ENCODE data around the gene IMMT.

IMMT gene

DNA sequence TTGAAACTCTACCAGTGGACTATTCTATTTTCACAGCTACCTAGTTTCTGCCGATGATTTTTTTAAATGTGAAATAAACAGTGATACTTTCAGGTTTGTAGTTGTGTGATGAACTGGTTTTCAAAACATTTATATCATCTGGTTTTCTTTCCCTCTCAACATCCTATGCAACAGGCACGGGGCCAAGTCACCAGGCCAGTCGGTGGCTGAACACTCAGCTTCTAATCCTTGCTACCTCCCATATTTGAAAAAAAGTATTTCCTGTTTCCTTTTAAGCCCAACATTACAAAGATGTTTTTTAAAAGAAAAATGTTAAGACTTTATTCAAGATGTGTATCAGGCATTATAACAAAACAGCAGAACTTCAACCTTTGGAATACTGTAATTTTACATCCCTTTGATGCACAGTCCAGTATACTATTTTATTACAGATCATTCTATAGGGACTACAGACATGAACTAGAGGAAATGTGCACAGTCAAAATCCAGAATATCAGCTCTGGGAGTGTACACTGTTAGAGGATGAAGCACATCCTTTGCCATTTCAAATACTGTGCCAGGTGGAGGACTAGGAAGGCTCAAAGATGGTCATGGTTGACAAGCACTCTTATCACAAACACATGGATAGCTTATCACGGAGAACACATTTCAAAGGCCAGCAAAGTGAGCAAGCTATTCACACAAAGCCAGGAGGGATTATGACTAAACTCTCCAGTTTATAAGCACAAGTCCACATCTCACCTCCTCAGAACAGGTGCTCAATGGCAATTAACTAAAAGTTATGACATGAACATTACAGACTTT lies 18.6 kb upstream of the IMMT start:
- in situ Hi-C loops (cut with MboI; ENCODE audit: low pct_unique_long_range_greater_than_20kb, low sequenced_read_pairs, unreplicated experiment): no loop called here
- DNase-seq (ENCODE audit: low spot score): no peak
- TF ChIP-seq, protein P1, sequence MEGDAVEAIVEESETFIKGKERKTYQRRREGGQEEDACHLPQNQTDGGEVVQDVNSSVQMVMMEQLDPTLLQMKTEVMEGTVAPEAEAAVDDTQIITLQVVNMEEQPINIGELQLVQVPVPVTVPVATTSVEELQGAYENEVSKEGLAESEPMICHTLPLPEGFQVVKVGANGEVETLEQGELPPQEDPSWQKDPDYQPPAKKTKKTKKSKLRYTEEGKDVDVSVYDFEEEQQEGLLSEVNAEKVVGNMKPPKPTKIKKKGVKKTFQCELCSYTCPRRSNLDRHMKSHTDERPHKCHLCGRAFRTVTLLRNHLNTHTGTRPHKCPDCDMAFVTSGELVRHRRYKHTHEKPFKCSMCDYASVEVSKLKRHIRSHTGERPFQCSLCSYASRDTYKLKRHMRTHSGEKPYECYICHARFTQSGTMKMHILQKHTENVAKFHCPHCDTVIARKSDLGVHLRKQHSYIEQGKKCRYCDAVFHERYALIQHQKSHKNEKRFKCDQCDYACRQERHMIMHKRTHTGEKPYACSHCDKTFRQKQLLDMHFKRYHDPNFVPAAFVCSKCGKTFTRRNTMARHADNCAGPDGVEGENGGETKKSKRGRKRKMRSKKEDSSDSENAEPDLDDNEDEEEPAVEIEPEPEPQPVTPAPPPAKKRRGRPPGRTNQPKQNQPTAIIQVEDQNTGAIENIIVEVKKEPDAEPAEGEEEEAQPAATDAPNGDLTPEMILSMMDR (IDR thresholded peaks at IDR 0.05; ENCODE audit: extremely low read depth, insufficient read depth, missing control alignments): no peak

DNA sequence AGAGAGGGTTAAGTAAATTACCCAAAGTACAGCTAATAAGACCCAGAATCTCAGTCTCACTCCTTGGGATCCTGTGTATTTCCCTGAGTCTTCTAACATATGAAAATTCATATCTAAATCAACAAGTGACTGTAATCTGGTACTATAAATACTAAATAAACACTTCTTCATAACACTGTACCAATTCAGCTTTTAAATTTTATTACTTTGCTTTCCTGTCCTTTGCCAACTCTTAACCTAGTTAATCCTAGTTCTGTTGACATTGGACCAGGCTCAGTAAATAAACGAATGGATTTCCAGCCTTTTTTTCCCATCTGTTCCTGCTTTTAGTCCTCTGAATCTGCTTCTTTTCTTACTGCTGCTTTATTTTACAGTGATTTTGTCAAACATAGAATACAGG lies 17.8 kb upstream of the IMMT start:
- no peak for DNase-seq (ENCODE audit: low spot score)
- TF ChIP-seq, protein P1 (IDR thresholded peaks at IDR 0.05; ENCODE audit: extremely low read depth, insufficient read depth, missing control alignments): no peak
- in situ Hi-C loops (cut with MboI; ENCODE audit: low pct_unique_long_range_greater_than_20kb, low sequenced_read_pairs, unreplicated experiment): no loop called here

DNA sequence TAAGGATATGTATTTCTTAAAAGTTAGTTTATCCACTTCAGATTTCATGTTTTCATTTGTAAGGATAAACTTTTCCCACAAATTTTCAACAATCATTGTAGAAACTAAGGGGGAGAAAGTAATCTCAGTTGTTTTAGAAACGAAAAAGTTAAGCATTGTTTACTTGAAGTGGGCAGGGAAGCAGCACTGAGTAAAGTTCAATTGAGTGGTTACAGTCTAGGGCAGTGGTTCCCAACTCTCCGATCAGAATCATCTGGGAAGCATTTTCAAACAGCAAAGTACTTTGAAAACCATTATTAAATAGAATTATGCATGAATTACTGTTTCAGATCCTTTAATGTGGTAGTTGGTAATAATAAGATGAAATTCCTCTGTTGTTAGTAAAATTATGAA lies 16.5 kb upstream of the IMMT start:
- in situ Hi-C loops (cut with MboI; ENCODE audit: low pct_unique_long_range_greater_than_20kb, low sequenced_read_pairs, unreplicated experiment): no loop called here
- DNase-seq (ENCODE audit: low spot score): no peak
- TF ChIP-seq, protein P1 (IDR thresholded peaks at IDR 0.05; ENCODE audit: extremely low read depth, insufficient read depth, missing control alignments): no peak

DNA sequence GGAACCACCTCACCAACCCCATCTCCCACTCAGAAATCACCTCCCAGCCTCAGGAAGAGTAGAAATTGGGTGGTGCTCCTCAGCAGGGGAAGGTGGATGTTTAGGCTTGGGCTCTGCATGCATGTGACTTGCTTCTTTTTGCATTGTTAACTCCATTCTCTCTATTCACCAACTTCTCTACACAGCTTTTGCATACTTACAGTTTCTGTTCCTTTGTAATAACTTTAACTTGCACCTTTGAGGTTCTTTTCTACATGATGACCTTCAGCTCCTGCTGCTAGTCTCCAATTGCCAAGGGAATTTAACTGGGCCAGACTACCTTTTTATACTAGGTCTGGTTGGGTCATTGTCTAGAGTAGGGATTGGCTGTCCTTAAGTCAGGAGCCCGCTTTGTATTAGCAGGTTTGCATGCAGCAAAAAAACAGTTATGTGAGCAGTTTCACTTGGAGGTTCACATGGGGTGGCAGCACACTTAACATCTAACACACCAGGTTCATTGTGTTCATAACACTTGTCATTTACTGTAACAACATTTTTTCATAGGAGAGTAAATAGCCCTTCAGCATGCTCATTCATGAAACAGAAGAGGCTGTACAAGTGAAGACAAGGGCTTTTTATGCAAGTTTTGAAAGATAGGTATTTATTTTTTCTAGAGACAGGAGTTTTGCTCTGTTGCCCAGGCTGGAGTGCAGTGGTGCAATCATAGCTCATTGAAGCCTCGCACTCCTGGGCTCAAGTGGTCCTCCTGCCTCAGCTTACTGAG lies 16.0 kb upstream of the IMMT start:
- TF ChIP-seq, protein P1 (IDR thresholded peaks at IDR 0.05; ENCODE audit: extremely low read depth, insufficient read depth, missing control alignments): no peak
- in situ Hi-C loops (cut with MboI; ENCODE audit: low pct_unique_long_range_greater_than_20kb, low sequenced_read_pairs, unreplicated experiment): no loop called here
- DNase-seq (ENCODE audit: low spot score): no peak

DNA sequence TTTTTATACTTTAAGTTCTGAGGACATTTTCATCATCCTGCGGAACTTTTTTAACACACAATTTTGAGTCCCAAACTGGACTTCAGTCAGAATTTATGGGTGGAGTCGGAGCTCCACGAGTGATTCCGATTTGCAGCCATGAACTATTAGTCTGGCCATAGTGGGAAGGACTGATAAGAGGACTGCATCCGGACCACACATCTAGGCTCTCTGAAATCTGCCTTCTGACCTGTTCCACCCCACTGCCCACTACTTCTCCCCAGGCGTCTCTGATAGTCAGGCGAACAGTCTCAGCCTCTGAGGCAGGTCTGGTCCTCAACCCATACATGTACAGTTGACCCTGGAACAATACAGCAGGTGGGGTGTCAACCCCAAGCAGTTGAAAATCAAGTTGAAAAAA lies 9.2 kb upstream of the IMMT start:
- in situ Hi-C loops (cut with MboI; ENCODE audit: low pct_unique_long_range_greater_than_20kb, low sequenced_read_pairs, unreplicated experiment): no loop called here
- TF ChIP-seq, protein P1 (IDR thresholded peaks at IDR 0.05; ENCODE audit: extremely low read depth, insufficient read depth, missing control alignments): no peak
- no peak for DNase-seq (ENCODE audit: low spot score)

DNA sequence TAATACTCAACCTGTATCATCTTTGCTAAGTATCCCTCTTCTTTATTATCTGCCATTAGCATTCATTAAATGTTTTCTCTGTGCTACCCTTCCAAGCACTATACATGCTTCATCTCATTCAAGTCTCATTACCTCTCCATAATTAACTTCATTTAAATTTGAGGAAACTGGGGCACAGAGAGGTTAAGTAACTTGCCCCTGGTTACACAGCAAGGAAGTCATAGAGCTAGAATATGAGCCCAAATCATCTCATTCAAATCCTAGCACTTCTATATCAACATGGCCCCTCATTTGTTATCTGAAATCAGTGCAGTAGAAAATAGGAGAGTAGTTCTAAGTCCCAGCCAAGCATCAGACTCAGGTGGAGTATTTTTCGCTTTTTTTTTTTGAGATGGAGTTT lies 8.4 kb upstream of the IMMT start:
- TF ChIP-seq, protein P1 (IDR thresholded peaks at IDR 0.05; ENCODE audit: extremely low read depth, insufficient read depth, missing control alignments): no peak
- DNase-seq (ENCODE audit: low spot score): no peak
- in situ Hi-C loops (cut with MboI; ENCODE audit: low pct_unique_long_range_greater_than_20kb, low sequenced_read_pairs, unreplicated experiment): no loop called here

Data from GM13977 (cell line).